Common myeloid progenitor, CD34-positive (primary cell): Measurements from ENCODE around the gene RBMS1.

ENCODE experiments used
- CTCF ChIA-PET: fragments of 350-600 bp; sonication (Branson Sonifier 250); formaldehyde crosslinking; loops from one replicate; lab custom pipeline; 2021; ENCODE audit warnings: antibody characterized with exemption; lab: Charles Lee
- POLR2A ChIA-PET: fragments of 350-600 bp; sonication (Branson Sonifier 250); formaldehyde crosslinking; loops from one replicate; lab custom pipeline; 2021; ENCODE audit warnings: antibody characterized with exemption; lab: Charles Lee
- DNase-seq, 3 donors: peaks; one replicate each; pipeline versions ENCODE4 v3.0.0 to v3.0.0-alpha.2; 2013
- H3K27ac ChIP-seq, 2 experiments: 1 replicate in 1 of 2; 2 replicates in 1 of 2; pipeline ENCODE4 v1.7.0; 2013; ENCODE audit warnings: inconsistent platforms in 2 of 2, low read length in 2 of 2, mild to moderate bottlenecking in 2 of 2, low read depth in 1 of 2, moderate library complexity in 1 of 2; ENCODE audit not compliant: severe bottlenecking in 2 of 2, insufficient read depth in 1 of 2, poor library complexity in 1 of 2
- H3K27me3 ChIP-seq, 5 experiments: replicated peaks in 2 of 5; 1 replicate in 3 of 5; 2 replicates in 2 of 5; pipeline versions ENCODE4 v1.6.1 to v1.7.0; 2013; ENCODE audit warnings: low read length in 4 of 5, mild to moderate bottlenecking in 2 of 5, moderate library complexity in 2 of 5, inconsistent platforms in 1 of 5; ENCODE audit not compliant: insufficient read depth in 5 of 5, control insufficient read depth in 4 of 5
- H3K36me3 ChIP-seq, 4 experiments: 1 replicate in 2 of 4; 2 replicates in 2 of 4; pipeline versions ENCODE4 v1.6.1 to v1.7.0; 2013; ENCODE audit warnings: low read length in 3 of 4, control low read depth in 1 of 4, mild to moderate bottlenecking in 1 of 4; ENCODE audit not compliant: control insufficient read depth in 4 of 4, insufficient read depth in 4 of 4
- H3K4me1 ChIP-seq, 4 experiments: 1 replicate in 3 of 4; 2 replicates in 1 of 4; pipeline versions ENCODE4 v1.6.1 to v1.7.1; 2013; ENCODE audit warnings: low read length in 3 of 4, mild to moderate bottlenecking in 3 of 4, control low read depth in 1 of 4, inconsistent platforms in 1 of 4, moderate library complexity in 1 of 4; ENCODE audit not compliant: control insufficient read depth in 4 of 4, insufficient read depth in 4 of 4; ENCODE audit errors: control extremely low read depth in 1 of 4
- H3K4me3 ChIP-seq, 7 experiments: 1 replicate in 4 of 7; 2 replicates in 3 of 7; pipeline versions ENCODE4 v1.5.1 to v1.7.0; 2013; ENCODE audit warnings: mild to moderate bottlenecking in 7 of 7, low read length in 6 of 7, moderate library complexity in 6 of 7, inconsistent platforms in 2 of 7, low read depth in 2 of 7, control low read depth in 1 of 7; ENCODE audit not compliant: insufficient read depth in 4 of 7, control insufficient read depth in 1 of 7; ENCODE audit errors: extremely low read depth in 1 of 7
- H3K9me3 ChIP-seq, 5 experiments: 1 replicate in 4 of 5; 2 replicates in 1 of 5; pipeline versions ENCODE4 v1.6.1 to v1.7.1; 2013; ENCODE audit warnings: low read length in 4 of 5, mild to moderate bottlenecking in 2 of 5, inconsistent platforms in 1 of 5, low read depth in 1 of 5, moderate library complexity in 1 of 5; ENCODE audit not compliant: control insufficient read depth in 4 of 5, insufficient read depth in 2 of 5; ENCODE audit errors: control extremely low read depth in 1 of 5
- WGBS: methylation state at CpG from one replicate; pipeline ENCODE4 v1.1.5; 2013; ENCODE audit not compliant: insufficient coverage; 5-methylcytosine and 5-hydroxymethylcytosine counted together

RBMS1 gene

DNA sequence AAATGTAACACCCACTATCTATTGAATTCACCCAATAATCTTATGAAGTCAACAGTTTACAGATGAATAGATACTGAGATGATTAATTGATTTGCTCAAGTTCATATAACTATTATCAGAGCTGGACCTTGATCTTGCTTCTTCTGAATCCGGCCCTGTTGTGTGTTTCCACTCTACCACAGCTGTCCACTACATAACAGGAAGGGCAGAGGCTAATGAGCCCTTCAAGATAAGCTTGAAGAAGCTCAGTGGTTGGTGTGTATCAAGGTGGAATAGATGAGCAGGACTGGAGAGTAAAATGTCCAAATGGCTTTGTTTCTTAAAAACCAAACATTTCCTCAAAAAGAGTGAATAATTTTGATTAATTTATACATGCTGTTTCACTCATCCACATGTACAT, 237.1 kb downstream of the RBMS1 start:
- H3K4me1 ChIP-seq, result no peaks in the 10 kb centered on the region
- DNase-seq, result no peak
- POLR2A ChIA-PET, result no interaction called here
- no peaks in the 10 kb centered on the region for H3K9me3 ChIP-seq
- H3K27ac ChIP-seq, result no peak overlapping the region
- no CpG with 5 or more reads among the region's 1 CpG for WGBS
- H3K4me3 ChIP-seq, result no peak overlapping the region
- CTCF ChIA-PET, result interaction anchor here (2.1 kb wide), 1 partner anchor 8 kb away, joined by 8 read pairs; no protein-coding TSS in a partner anchor
- H3K36me3 ChIP-seq, result no peaks in the 10 kb centered on the region
- H3K27me3 ChIP-seq, result no peaks in the 10 kb centered on the region

DNA sequence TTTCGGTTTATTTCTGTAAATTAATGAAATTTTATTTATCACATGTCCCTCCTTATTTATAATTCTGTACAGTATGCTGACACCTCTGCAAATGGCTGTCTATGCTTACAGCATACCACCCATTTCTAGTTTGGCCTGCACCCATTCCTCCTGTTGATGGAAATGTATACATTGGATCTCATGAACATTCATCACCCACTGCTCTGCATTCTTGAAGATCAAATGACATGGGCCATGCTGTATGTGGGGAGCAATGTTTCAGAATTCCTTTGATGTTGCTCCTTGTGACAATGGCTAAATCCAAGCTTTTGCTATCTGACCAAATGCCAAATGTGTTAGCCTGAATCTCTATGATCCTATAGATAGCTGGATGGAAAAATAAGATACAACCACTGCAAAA, 238.2 kb downstream of the RBMS1 start:
- CTCF ChIA-PET, result interaction anchor here (1.2 to 2.1 kb wide), 2 partner anchors 9 to 15 kb away, joined by 6 to 8 read pairs; no protein-coding TSS in a partner anchor
- no peaks in the 10 kb centered on the region for H3K27me3 ChIP-seq
- no peak overlapping the region for H3K27ac ChIP-seq
- no CpG with 5 or more reads among the region's 1 CpG for WGBS
- H3K4me1 ChIP-seq, result no peaks in the 10 kb centered on the region
- H3K36me3 ChIP-seq, result no peaks in the 10 kb centered on the region
- H3K4me3 ChIP-seq, result no peak overlapping the region
- no peaks in the 10 kb centered on the region for H3K9me3 ChIP-seq
- POLR2A ChIA-PET, result interaction anchor here (0.5 kb wide), 1 partner anchor 261 kb away, joined by 3 read pairs; no protein-coding TSS in a partner anchor
- no peak for DNase-seq

DNA sequence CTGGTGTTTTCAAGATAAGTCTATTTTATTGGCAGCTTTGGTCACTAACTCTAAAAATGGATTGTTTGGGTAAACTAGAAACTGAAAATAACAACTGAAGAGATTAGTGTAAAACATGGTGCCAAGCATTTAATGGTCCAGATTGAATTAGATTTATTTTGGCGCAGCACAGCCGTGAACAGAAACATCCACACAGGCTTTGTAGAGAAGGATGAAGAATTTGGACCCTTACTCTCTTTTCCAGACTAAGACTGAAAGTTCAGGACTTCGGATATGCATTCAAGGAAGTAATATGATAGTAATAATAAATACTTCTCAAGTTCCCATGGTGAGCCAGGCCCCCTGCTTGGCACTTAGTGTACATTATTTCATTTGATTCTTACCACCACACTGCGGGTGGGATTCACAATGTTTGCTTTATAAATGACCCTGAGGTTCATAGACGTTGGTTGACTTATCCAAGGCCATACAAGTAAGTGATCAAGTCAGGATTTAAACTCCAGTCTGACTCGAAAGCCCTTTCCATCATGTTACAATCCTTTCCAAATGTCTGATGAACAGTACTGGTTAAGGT, 239.3 kb downstream of the RBMS1 start:
- no peak overlapping the region for H3K27ac ChIP-seq
- no peaks in the 10 kb centered on the region for H3K36me3 ChIP-seq
- CTCF ChIA-PET, result interaction anchor here (0.6 to 2.1 kb wide), 4 partner anchors 10 to 38 kb away, joined by 3 to 8 read pairs (median 3); no protein-coding TSS in a partner anchor
- H3K27me3 ChIP-seq, result no peaks in the 10 kb centered on the region
- no peaks in the 10 kb centered on the region for H3K4me1 ChIP-seq
- H3K9me3 ChIP-seq, result no peaks in the 10 kb centered on the region
- no peak for DNase-seq
- POLR2A ChIA-PET, result no interaction called here
- no peak overlapping the region for H3K4me3 ChIP-seq
- 93% methylated on average over 5 of the region's 6 CpGs for WGBS

DNA sequence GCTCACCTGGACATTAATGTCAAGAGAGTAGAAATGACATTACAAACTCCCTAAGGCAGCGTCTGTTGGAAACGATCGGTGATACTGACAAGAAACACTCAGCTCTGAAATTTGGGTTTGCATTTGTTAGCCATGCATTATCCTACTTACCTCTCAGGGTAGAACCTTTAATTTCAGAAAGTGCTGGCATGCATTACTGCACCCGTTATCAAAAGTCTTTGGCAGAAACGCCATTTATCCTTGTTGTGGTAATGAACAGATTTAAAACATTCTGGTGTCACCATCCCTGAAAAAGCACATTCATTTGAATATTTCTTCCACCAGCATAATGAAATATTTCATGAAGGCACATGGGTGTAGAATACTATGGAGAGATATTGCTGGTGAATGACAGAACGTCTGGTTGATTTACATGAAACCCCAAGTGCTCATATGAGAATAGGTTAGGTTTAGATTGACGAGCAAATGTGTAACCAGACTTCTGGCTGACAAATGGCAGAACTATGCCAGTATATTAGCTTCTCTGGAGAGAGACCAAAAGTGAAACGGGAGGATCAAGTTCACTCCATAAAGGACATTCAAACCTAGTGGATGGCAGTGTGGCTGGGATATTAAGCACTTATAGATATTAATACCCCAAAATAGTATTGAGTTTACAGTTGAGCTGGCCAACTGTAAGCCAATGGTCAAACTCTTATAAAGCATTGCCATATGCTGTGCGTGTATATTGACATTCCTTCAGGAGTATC, 240.0 kb downstream of the RBMS1 start:
- no peaks in the 10 kb centered on the region for H3K4me1 ChIP-seq
- no peaks in the 10 kb centered on the region for H3K36me3 ChIP-seq
- CTCF ChIA-PET, result interaction anchor here (0.6 to 1.1 kb wide), 2 partner anchors 20 to 38 kb away, joined by 3 read pairs; no protein-coding TSS in a partner anchor
- 98% methylated on average over 4 of the region's 9 CpGs for WGBS
- H3K27me3 ChIP-seq, result no peaks in the 10 kb centered on the region
- POLR2A ChIA-PET, result no interaction called here
- no peak overlapping the region for H3K4me3 ChIP-seq
- no peaks in the 10 kb centered on the region for H3K9me3 ChIP-seq
- H3K27ac ChIP-seq, result no peak overlapping the region
- DNase-seq, result no peak

DNA sequence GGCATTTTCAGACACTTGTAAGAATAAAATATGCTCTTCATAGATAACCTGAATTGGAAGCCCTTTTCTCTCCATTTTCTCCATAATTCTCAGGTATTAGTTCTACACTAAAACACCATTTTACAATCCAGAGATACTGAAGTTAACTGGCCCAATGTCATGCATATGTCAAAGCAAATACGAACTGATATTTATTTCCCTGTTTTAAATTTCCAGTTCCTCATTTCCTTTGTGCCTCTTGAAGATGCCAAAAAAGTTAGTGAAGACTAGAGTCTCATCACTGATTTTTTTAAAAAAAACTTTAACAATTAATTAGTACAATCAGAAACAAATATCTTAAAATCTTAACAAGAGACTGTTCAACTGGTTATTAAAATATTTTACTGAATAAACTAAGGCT, 240.7 kb downstream of the RBMS1 start:
- no peaks in the 10 kb centered on the region for H3K9me3 ChIP-seq
- no peak overlapping the region for H3K27ac ChIP-seq
- no peaks in the 10 kb centered on the region for H3K4me1 ChIP-seq
- ChIA-PET CTCF (interaction anchor here (1.0 to 1.9 kb wide), 7 partner anchors 12 to 741 kb away, joined by 3 to 9 read pairs (median 5); no protein-coding TSS in a partner anchor), POLR2A (no interaction called here)
- no peak overlapping the region for H3K4me3 ChIP-seq
- 0% methylated on average over 1 of the region's 1 CpG for whole genome bisulfite sequencing
- H3K36me3 ChIP-seq, result no peaks in the 10 kb centered on the region
- no peak for DNase-seq
- no peaks in the 10 kb centered on the region for H3K27me3 ChIP-seq

DNA sequence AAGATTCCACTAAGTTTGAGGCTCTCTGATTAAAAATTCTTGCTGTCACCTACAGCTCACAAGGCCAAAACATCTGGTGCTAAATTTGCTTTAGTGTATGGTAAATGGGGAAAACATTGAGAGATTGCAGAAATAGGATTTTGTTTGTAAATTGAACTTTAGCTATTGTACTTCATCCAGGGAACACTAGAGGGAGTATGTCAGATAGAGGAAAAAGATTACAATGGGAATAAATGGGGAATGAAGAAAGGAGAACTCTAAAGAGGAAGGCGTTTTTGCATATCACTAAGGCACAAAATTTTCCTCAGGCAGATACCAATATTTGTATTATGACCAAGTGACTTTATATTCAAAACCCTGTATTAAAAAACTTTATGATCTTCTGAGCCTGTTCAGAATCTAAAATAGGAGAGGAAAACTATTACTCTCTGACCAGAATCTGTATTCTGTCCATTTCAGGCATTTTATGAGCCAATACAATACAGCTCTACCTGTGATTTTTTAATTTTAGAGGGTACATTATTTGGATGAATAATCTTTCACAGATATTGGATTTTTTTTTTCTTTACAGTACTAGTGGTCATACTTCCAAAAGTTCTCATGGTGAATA, 241.2 kb downstream of the RBMS1 start:
- CTCF ChIA-PET, result interaction anchor here (1.0 to 2.0 kb wide), 17 partner anchors 8 to 741 kb away, joined by 3 to 9 read pairs (median 4); no protein-coding TSS in a partner anchor
- no CpG with 5 or more reads among the region's 1 CpG for WGBS

More for the DNA sequence above, 241.2 kb downstream of the RBMS1 start:
- Histone ChIP-seq H3K9me3 (no peaks in the 10 kb centered on the region), H3K27ac (no peak overlapping the region), H3K4me3 (no peak overlapping the region), H3K4me1 (no peaks in the 10 kb centered on the region), H3K36me3 (no peaks in the 10 kb centered on the region), H3K27me3 (no peaks in the 10 kb centered on the region)
- DNase-seq, result peak; percentile 37 to 51 (median 45)
- POLR2A ChIA-PET, result no interaction called here
